ENCODE data around the gene ENTREP1. TPM values are rescaled to one million over a fixed set of nuclear protein-coding genes. Genes with fewer than 3 reads are reported as not detected.

Gene ENTREP1
- total RNA-seq, 1 donor from 2014 or later, result 1.8 TPM

GRCh38 chr9:69389437-69389995 lies 64.5 kb downstream of the ENTREP1 start:
- Mint-ChIP-seq H3K27ac (no peak overlapping the region), H3K9me3 (peaks cover 2% of the 10 kb centered on the region), H3K27me3 (ENCODE audit: insufficient read depth, low read depth) (peaks cover 6% of the 10 kb centered on the region), H3K4me3 (no peak overlapping the region), H3K36me3 (peaks cover 3% of the 10 kb centered on the region), H3K4me1 (no peaks in the 10 kb centered on the region)
- no peak overlapping the region for H3K4me2 ChIP-seq
- H3K36me3 ChIP-seq, result no peaks in the 10 kb centered on the region
- H3F3A ChIP-seq (ENCODE audit: low read depth), result no peaks in the 10 kb centered on the region
- H3K9me3 ChIP-seq (ENCODE audit: low read depth), result no peaks in the 10 kb centered on the region
- H3K4me1 ChIP-seq, result no peaks in the 10 kb centered on the region
- no peaks in the 10 kb centered on the region for H3K27me3 ChIP-seq
- no peak overlapping the region for H2AFZ ChIP-seq (replicated peaks)
- DNase-seq (ENCODE audit: low spot score), result peak; percentile 31
- no peak overlapping the region for H3K4me3 ChIP-seq
- no peak for TF ChIP-seq EZH2 (IDR thresholded peaks at IDR 0.05)
- TF ChIP-seq CTCF (IDR thresholded peaks at IDR 0.05), result no peak
- TF ChIP-seq EZH2phosphoT487 (IDR thresholded peaks at IDR 0.05), result no peak
- no peak overlapping the region for H3K27ac ChIP-seq
- no peaks in the 10 kb centered on the region for H4K20me1 ChIP-seq (ENCODE audit: low read depth)
- no peak overlapping the region for H3K9ac ChIP-seq
- H3K79me2 ChIP-seq (ENCODE audit: low read depth), result no peaks in the 10 kb centered on the region

DNA sequence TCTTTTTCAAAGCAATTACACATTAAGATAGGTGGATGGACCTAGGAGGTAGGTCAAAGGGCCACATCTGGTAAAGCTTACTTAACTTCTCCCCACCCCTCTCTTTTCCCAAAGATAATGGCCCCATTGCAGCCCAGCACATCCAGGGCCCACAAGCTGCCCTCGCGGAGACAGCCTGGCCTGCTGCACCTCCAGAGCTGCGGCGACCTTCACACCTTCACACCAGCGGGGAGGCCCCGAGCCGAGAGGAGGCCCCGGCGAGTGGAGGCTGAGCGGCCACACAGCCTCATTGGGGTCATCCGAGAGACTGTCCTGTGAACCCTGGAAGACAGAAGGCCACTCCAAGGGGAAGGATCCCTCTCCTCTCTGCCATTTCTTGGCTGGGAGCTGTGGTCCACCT lies 66.5 kb downstream of the ENTREP1 start:
- H3K4me3 ChIP-seq, result no peak overlapping the region
- Mint-ChIP-seq H3K36me3 (peaks cover 3% of the 10 kb centered on the region), H3K27ac (no peak overlapping the region), H3K9me3 (peaks cover 2% of the 10 kb centered on the region), H3K4me3 (no peak overlapping the region), H3K4me1 (no peaks in the 10 kb centered on the region), H3K27me3 (ENCODE audit: insufficient read depth, low read depth) (peaks cover 6% of the 10 kb centered on the region)
- H3K4me2 ChIP-seq, result no peak overlapping the region
- H3K9me3 ChIP-seq (ENCODE audit: low read depth), result no peaks in the 10 kb centered on the region
- no peaks in the 10 kb centered on the region for H4K20me1 ChIP-seq (ENCODE audit: low read depth)
- H3K79me2 ChIP-seq (ENCODE audit: low read depth), result no peaks in the 10 kb centered on the region
- H3K36me3 ChIP-seq, result no peaks in the 10 kb centered on the region
- H2AFZ ChIP-seq (replicated peaks), result no peak overlapping the region
- no peak for DNase-seq (ENCODE audit: low spot score)
- H3K9ac ChIP-seq, result no peak overlapping the region
- H3K27me3 ChIP-seq, result no peaks in the 10 kb centered on the region
- H3K27ac ChIP-seq, result no peak overlapping the region
- H3F3A ChIP-seq (ENCODE audit: low read depth), result no peaks in the 10 kb centered on the region
- TF ChIP-seq EZH2 (IDR thresholded peaks at IDR 0.05), result no peak
- no peak for TF ChIP-seq EZH2phosphoT487 (IDR thresholded peaks at IDR 0.05)
- no peak for TF ChIP-seq CTCF (IDR thresholded peaks at IDR 0.05)
- H3K4me1 ChIP-seq, result no peaks in the 10 kb centered on the region

GRCh38 chr9:69391946-69392345 lies 66.9 kb downstream of the ENTREP1 start:
- Histone ChIP-seq H2AFZ (replicated peaks) (no peak overlapping the region), H3K27me3 (no peaks in the 10 kb centered on the region), H3K4me1 (no peaks in the 10 kb centered on the region), H3K36me3 (no peaks in the 10 kb centered on the region), H3K79me2 (ENCODE audit: low read depth) (no peaks in the 10 kb centered on the region), H4K20me1 (ENCODE audit: low read depth) (no peaks in the 10 kb centered on the region), H3K4me3 (no peak overlapping the region), H3K4me2 (no peak overlapping the region), H3K9me3 (ENCODE audit: low read depth) (no peaks in the 10 kb centered on the region), H3K27ac (no peak overlapping the region), H3K9ac (no peak overlapping the region), H3F3A (ENCODE audit: low read depth) (no peaks in the 10 kb centered on the region)
- peaks cover 2% of the 10 kb centered on the region for H3K9me3 Mint-ChIP-seq
- H3K4me3 Mint-ChIP-seq, result no peak overlapping the region
- H3K27ac Mint-ChIP-seq, result no peak overlapping the region
- no peak for DNase-seq (ENCODE audit: low spot score)
- no peaks in the 10 kb centered on the region for H3K4me1 Mint-ChIP-seq
- peaks cover 6% of the 10 kb centered on the region for H3K27me3 Mint-ChIP-seq (ENCODE audit: insufficient read depth, low read depth)
- TF ChIP-seq EZH2 (IDR thresholded peaks at IDR 0.05) (no peak), EZH2phosphoT487 (IDR thresholded peaks at IDR 0.05) (no peak), CTCF (IDR thresholded peaks at IDR 0.05) (no peak)
- H3K36me3 Mint-ChIP-seq, result peaks cover 3% of the 10 kb centered on the region

All from neural progenitor cell (in vitro differentiated cells).